CMK (cell line): ENCODE measurements around the gene KCNK10.

Source experiments
- DNase-seq: peaks from one replicate; pipeline ENCODE4 v3.0.0-alpha.2; 2010; ENCODE audit warnings: low read depth

KCNK10 gene, protein sequence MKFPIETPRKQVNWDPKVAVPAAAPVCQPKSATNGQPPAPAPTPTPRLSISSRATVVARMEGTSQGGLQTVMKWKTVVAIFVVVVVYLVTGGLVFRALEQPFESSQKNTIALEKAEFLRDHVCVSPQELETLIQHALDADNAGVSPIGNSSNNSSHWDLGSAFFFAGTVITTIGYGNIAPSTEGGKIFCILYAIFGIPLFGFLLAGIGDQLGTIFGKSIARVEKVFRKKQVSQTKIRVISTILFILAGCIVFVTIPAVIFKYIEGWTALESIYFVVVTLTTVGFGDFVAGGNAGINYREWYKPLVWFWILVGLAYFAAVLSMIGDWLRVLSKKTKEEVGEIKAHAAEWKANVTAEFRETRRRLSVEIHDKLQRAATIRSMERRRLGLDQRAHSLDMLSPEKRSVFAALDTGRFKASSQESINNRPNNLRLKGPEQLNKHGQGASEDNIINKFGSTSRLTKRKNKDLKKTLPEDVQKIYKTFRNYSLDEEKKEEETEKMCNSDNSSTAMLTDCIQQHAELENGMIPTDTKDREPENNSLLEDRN

DNA sequence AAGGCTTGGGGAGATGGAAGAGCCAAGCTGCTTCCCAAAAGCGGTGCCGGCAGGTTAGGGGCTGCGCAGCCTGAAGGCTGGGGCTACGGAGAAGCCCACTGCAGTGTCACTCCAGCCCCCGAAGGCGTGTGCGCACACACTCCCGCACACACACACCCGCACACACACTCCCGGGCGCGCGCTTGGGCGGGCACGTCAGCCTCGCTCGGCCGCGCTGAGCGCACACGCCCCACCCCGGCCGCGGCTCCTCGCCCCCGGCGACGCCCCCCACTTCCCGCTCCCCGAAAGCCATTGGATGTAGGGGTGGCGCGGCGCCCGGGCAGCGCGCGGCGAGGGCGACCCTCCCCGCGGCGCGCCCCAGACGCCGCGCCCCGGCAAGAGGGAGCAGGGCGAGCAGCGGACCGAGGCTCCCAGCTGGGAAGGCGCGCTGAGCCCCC is at the start of gene KCNK10:
Gene KCNK10, minus strand, starts transcription at position 184 of the 437 bp plus-strand sequence. CDS start 471 bp downstream, outside the sequence.
- no peak for DNase-seq

DNA sequence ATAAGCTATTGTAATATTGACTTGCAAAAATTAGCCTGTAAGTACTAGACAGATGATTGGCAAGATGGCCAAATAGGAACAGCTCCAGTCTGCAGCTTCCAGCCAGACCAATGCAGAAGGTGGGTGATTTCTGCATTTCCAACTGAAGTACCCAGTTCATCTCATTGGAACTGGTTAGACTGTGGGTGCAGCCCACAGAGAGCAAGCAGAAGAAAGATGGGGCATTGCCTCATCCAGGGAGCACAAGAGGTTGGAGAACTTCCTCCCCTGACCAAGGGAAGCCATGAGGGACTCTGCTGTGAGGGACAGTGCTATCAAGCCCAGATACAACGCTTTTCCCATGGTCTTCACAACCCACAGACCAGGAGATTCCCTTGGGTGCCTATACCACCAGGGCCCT is 46.4 kb upstream of the KCNK10 start:
- DNase-seq = no peak

DNA sequence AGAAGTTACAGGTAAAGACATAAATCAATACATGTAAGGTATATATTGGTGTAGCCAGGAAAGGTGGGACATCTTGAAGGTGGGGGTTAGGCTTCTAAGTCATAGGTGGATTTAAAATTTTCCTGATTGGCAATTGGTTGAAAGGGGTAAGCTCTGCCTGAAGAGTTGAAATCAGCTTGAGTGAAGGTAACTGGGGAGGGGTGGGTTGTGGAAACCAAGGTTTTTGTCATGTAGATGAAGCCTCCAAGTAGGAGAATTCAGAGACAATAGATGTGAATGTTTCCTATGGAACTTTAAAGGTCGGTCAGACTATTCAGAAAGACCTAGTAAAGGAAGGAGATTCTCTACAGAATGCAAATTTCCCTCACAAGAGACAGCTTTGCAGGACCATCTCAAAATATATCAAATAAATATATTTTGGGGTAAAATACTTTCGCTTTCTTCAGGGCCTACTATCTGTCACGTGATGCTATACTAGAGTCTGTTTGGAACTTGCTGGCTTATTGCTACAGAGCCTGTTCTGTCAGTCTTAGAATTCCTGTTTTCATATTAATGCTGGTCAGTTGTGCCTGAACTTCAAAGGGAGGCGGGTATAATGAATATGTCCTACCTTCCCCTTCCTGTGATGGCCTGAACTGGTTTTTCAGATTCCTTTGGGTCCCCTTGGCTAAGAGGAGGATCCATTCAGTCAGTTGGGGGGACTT is 41.8 kb upstream of the KCNK10 start:
- DNase-seq = no peak

DNA sequence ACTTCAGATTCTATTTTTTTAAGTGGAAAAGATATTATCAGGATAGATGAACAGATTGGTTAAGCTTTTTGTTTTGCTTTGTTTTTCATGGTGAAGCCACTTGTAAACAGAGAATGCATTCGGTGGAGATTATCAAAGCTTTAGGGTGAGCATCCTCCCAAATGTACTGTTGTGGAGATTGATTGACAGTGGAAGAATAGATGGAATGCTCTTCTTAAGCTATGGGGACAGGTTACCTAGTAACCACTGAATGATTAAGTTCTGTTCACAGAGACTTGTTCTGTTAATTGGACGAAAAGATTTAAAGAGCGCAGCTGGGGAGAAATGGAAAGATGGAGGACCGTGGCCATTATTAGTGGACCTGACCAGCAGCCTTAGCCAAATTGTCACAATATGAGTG is 40.6 kb upstream of the KCNK10 start:
- no peak for DNase-seq

DNA sequence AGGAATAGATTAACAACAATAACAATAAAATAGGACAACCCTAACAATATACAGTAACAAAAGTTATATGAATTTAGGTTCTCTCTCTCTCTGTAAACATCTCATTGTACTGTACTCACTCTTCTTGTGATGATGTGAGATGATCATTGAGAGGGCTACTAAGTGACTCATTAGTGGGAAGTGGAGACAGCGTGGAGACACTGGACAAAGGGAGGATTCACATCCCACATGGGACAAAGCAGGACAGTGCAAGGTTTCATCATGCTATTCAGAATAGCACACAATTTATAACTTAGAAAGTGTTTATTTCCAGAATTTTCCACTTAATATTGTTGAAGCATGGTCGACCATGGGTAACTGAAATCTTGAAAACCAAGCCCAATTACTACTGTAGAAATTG is 36.4 kb upstream of the KCNK10 start:
- DNase-seq = no peak

DNA sequence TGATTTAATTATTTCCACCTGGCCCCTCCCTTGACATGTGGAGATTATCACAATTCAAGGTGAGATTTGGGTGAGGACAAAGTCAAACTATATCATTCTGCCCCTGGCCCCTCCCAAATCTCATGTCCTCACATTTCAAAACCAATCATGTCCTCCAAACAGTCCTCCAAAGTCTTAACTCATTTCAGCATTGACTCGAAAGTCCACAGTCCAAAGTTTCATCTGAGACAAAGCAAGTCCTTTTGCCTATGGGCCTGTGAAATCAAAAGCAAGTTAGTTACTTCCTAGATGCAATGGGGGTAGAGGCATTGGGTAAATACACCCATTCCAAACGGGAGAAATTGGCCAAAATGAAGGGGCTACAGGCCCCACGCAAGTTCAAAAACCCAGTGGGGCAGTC is 31.3 kb upstream of the KCNK10 start:
- no peak for DNase-seq

- no peak for DNase-seq
Measured at GRCh38 chr14:88352698-88353097, 29.6 kb upstream of the KCNK10 start.

- no peak for DNase-seq
Measured at GRCh38 chr14:88351966-88352691, 29.1 kb upstream of the KCNK10 start.

DNA sequence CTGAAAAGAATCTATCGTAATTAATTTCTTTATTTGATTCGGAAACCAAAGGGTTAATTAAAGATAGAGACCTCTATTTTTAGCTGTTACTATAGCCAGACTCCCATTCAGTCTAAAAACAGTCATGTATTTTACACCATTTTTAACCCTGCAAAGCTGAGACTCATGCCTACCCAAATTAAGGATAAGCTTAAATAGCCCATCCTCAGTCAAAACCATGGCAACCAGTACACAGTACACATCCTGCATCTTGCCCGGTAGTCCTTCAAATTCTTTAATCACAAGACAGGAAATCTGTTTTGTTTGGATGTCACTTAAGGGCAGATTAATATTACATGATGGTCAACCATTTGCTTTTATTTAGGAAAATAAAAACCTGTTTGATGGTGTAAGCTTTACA is 25.5 kb upstream of the KCNK10 start:
- DNase-seq = no peak

DNA sequence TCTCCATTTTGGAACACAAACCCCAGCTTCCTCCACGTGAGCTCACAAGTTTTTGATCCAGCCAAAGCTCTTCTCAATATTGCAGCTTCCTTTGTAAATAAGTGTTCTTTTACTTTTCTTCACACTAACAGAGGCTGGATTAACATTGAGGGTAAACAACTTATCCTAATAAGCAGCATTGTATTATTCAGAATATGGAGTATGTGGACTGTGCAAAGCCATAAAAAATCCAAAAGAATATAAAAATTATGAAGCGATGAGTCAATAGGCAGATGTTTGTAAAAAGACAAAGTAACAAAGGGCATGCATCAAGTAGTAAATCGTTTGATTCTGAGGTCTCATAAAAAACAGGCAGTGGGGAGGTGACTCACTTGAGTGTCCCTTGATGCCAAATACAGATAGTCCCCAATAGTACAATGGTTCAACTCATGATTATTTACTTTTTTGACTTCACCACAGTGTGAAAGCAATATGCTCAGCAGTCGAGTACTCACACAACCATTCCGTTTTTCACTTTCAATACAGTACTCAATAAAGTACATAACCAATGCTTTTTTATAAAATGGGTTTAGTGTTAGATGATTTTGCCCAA is 23.1 kb upstream of the KCNK10 start:
- DNase-seq = no peak

- no peak for DNase-seq
Measured at GRCh38 chr14:88342980-88343379, 19.9 kb upstream of the KCNK10 start.

DNA sequence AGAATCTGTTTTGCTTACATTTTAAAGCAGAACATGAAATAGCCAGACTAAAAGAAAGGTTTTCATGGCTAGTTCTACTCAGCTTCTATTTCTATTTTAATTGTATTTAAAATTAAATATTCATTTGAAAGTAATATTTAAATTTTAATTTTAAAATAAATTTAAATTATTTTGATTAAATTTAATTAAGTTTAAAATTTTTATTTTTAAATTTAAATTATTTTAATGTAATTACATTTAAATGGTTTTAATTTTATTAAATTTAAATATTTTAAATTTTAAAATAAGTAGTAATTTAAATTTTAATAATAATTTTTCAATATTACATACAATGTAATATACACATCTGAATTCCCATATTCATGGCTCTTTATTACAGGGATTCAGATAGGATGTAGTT is 17.3 kb upstream of the KCNK10 start:
- DNase-seq = no peak

DNA sequence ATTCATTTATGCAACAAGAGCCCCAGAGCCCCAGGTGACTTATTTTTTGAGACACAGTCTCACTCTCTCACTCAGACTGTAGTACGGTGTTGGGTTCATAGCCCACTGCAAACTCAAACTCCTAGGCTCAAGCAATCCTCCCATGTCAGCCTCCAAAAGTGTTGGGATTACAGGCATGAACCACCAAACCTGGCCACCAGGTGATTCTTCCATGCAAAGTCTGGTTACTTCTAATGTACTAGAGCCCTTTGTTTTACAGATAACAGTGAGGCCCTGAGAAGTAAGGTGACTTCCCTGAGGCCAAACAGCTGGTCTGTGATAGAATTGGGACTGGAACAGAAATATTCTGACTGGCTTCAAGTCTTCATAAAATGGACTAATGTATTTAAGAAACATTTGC is 10.0 kb upstream of the KCNK10 start:
- no peak for DNase-seq

DNA sequence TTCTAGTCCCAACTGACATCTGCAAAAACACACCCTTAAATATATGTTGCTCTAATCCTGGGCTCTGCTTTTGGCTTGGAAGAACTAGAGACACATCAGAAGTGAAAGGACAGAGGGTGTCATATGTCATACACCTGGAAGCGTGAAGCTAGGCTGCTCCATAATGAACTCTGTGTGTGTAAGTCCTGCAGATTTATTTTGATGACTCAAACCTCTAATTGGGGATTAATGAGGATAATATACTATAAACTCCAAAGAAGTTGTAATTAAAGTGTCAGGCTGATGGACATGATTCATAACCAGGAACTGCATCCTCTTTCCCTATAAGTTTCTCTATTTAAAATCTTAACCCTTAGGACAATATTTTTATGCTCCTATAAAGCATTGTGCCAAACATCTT is 4.4 kb upstream of the KCNK10 start:
- DNase-seq = no peak

- no peak for DNase-seq
Measured at GRCh38 chr14:88326352-88327103, 3.5 kb upstream of the KCNK10 start.

GRCh38 chr14:88325883-88326282 is 2.8 kb upstream of the KCNK10 start:
- DNase-seq = no peak

- no peak for DNase-seq
Measured at GRCh38 chr14:88324930-88325329, 1.9 kb upstream of the KCNK10 start.

DNA sequence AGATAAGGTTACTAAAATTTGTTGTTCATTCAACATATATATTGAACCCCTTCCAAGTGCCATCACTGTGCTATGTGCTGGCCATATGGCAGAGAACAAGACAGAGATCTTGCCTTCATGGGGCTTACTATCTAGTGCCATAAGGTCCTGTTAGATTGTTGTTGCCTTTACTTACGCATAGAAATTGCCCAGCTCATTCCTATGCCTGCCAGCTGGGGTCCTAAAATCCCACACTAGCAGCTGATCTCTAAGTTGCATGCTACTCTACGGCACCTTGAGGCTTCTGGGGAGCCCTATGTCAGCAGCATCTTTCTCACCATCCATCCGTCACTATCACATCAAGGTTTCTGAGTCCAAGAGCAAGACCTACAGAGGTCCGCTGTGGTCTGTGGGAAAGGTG is 1.4 kb upstream of the KCNK10 start:
- no peak for DNase-seq

GRCh38 chr14:88323523-88324199 is 592 bp upstream of the KCNK10 start:
- no peak for DNase-seq

DNA sequence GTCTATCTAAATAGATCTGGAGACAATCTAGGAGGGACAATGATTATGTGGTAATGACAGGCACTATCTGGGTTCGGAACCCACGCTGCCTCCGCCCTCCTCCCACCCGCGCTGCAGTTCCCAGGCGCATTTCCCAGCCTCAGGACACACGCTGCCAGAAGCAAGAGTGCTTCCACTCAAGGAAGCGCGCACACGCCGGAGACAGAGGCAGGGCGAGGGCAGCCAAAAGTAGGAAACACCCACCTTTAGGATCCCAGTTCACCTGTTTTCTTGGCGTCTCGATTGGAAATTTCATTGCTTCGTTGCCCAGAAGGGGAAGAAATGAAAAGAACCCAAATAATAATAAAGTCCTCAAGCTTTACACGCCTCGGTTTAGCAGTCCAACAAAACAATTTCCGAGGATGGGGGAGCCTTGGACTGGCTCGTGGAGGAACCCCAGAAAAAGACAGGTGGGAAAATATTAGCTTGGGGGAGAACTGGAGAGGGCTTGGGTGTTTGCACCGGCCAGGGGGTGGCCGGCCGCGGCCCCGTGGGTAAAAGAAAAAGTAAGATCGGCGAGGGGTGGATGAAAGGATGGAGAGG is 474 bp downstream of the KCNK10 start:
- DNase-seq = no peak
